H1 (cell line): Measurements from ENCODE around the gene BRD4. TPM values are rescaled to one million over a fixed set of nuclear protein-coding genes. Genes with fewer than 3 reads are reported as not detected.

ENCODE experiments used
- CTCF ChIA-PET: fragments of 300-600 bp; sonication (Branson Sonifier 250); formaldehyde crosslinking; loops from one replicate; lab custom pipeline; 2021; ENCODE audit not compliant: partially characterized antibody; lab: Charles Lee
- POLR2A ChIA-PET: fragments of 300-600 bp; sonication (Branson Sonifier 250); formaldehyde crosslinking; loops from one replicate; lab custom pipeline; 2021; ENCODE audit warnings: inconsistent platforms; ENCODE audit not compliant: partially characterized antibody; lab: Charles Lee
- DNase-seq, 2 experiments: peaks; one replicate each; pipeline versions ENCODE4 v3.0.0 to v3.0.0-alpha.2; 2010 to 2022; ENCODE audit warnings: low spot score in 2 of 2, low read depth in 1 of 2, mixed read lengths in 1 of 2
- FAIRE-seq: peaks from 2 replicates; lab custom pipeline; 2011; peaks lifted over from hg19 to GRCh38; lab: Jason Lieb, UNC
- H2AFZ ChIP-seq: 2 replicates; pipeline ENCODE4 v1.8.1; 2012; ENCODE audit warnings: low read length, inconsistent platforms
- H2AK5ac ChIP-seq: 2 replicates; pipeline ENCODE4 v1.6.1; 2013; ENCODE audit warnings: low read depth, low read length
- H2BK120ac ChIP-seq: replicated peaks from 2 replicates; pipeline ENCODE3; 2013; ENCODE audit warnings: low read depth, low read length, inconsistent platforms
- H2BK12ac ChIP-seq: 2 replicates; pipeline ENCODE4 v1.6.1; 2013; ENCODE audit warnings: low read depth, low read length
- H2BK15ac ChIP-seq: 2 replicates; pipeline ENCODE4 v1.6.1; 2013; ENCODE audit warnings: low read length
- H2BK20ac ChIP-seq: 2 replicates; pipeline ENCODE4 v1.6.1; 2013; ENCODE audit warnings: low read length
- H2BK5ac ChIP-seq: 2 replicates; pipeline ENCODE4 v1.6.1; 2013; ENCODE audit warnings: low read depth, low read length
- H3K14ac ChIP-seq: 2 replicates; pipeline ENCODE4 v1.6.1; 2013; ENCODE audit warnings: inconsistent platforms; ENCODE audit not compliant: insufficient read length
- H3K18ac ChIP-seq: 2 replicates; pipeline ENCODE4 v1.6.1; 2013; ENCODE audit warnings: low read length; ENCODE audit errors: extremely low read depth
- H3K23ac ChIP-seq: 2 replicates; pipeline ENCODE4 v1.6.1; 2013; ENCODE audit warnings: inconsistent platforms; ENCODE audit not compliant: insufficient read length
- H3K23me2 ChIP-seq: 2 replicates; pipeline ENCODE4 v1.6.1; 2013; ENCODE audit warnings: low read depth, low read length
- H3K27ac ChIP-seq: 2 replicates; pipeline ENCODE4 v1.6.1; 2011; ENCODE audit warnings: low read depth, low read length, inconsistent platforms
- H3K27me3 ChIP-seq, 4 experiments: replicated peaks in 1 of 4; 1 replicate in 1 of 4; 2 replicates in 3 of 4; pipeline versions ENCODE4 v1.6.1 to v1.8.1; 2011 to 2013; ENCODE audit warnings: low read length in 3 of 4, mild to moderate bottlenecking in 3 of 4, inconsistent platforms in 2 of 4, mixed read lengths in 2 of 4, moderate library complexity in 1 of 4; ENCODE audit not compliant: control insufficient read depth in 3 of 4, insufficient read depth in 3 of 4; ENCODE audit errors: extremely low read depth in 1 of 4
- H3K36me3 ChIP-seq, 4 experiments: 2 replicates each; pipeline versions ENCODE4 v1.6.1 to v1.8.1; 2011 to 2013; ENCODE audit warnings: mild to moderate bottlenecking in 4 of 4, low read length in 3 of 4, moderate library complexity in 2 of 4, control low read depth in 1 of 4, inconsistent platforms in 1 of 4; ENCODE audit not compliant: insufficient read depth in 4 of 4, control insufficient read depth in 2 of 4
- H3K4ac ChIP-seq: replicated peaks from 2 replicates; pipeline ENCODE3; 2013; ENCODE audit warnings: low read length, low read depth, mixed read lengths, inconsistent platforms; ENCODE audit not compliant: insufficient read length
- H3K4me1 ChIP-seq, 4 experiments: replicated peaks in 1 of 4; 1 replicate in 1 of 4; 2 replicates in 3 of 4; pipeline versions ENCODE4 v1.6.1 to v1.8.1; 2011 to 2013; ENCODE audit warnings: low read length in 3 of 4, inconsistent platforms in 2 of 4, mixed read lengths in 1 of 4; ENCODE audit not compliant: insufficient read depth in 4 of 4, control insufficient read depth in 3 of 4
- H3K4me2 ChIP-seq, 2 experiments: 2 replicates each; pipeline versions ENCODE4 v1.6.1 to v1.8.1; 2011 to 2013; ENCODE audit warnings: low read depth in 2 of 2, low read length in 2 of 2, control low read depth in 1 of 2, inconsistent platforms in 1 of 2, mild to moderate bottlenecking in 1 of 2; ENCODE audit not compliant: insufficient read depth in 1 of 2
- H3K4me3 ChIP-seq, 4 experiments: fragments of 200-600, 300-600 bp in 1 of 4; sonication (generic), shearing (Covaris generic), sonication (Bioruptor Twin) in 1 of 4; 2 replicates each; pipeline versions ENCODE4 v1.5.1 to v1.8.1; 2011 to 2016; ENCODE audit warnings: low read length in 4 of 4, low read depth in 3 of 4, control low read depth in 2 of 4, inconsistent platforms in 2 of 4, mild to moderate bottlenecking in 2 of 4, mixed read lengths in 1 of 4, moderate library complexity in 1 of 4; ENCODE audit not compliant: insufficient read depth in 2 of 4; ENCODE audit errors: extremely low read depth in 1 of 4
- H3K56ac ChIP-seq: replicated peaks from 2 replicates; pipeline ENCODE3; 2013; ENCODE audit warnings: low read depth, mild to moderate bottlenecking, mixed read lengths, low read length, inconsistent platforms; ENCODE audit not compliant: insufficient read length
- H3K79me1 ChIP-seq: 2 replicates; pipeline ENCODE4 v1.6.1; 2013; ENCODE audit warnings: low read depth, low read length, control low read depth
- H3K79me2 ChIP-seq, 2 experiments: 2 replicates each; pipeline versions ENCODE4 v1.6.1 to v1.8.1; 2012 to 2013; ENCODE audit warnings: low read length in 2 of 2, mild to moderate bottlenecking in 2 of 2, inconsistent platforms in 1 of 2; ENCODE audit not compliant: insufficient read depth in 2 of 2, control insufficient read depth in 1 of 2
- H3K9ac ChIP-seq, 4 experiments: replicated peaks in 1 of 4; 1 replicate in 1 of 4; 2 replicates in 3 of 4; pipeline versions ENCODE4 v1.6.1 to v1.8.1; 2011 to 2013; ENCODE audit warnings: low read depth in 3 of 4, low read length in 3 of 4, control low read depth in 2 of 4, mild to moderate bottlenecking in 2 of 4, moderate library complexity in 2 of 4, inconsistent platforms in 1 of 4; ENCODE audit errors: extremely low read depth in 1 of 4
- H3K9me3 ChIP-seq, 2 experiments: 2 replicates each; pipeline versions ENCODE4 v1.6.1 to v1.8.1; 2012 to 2013; ENCODE audit warnings: mild to moderate bottlenecking in 2 of 2, moderate library complexity in 2 of 2, control low read depth in 1 of 2, inconsistent platforms in 1 of 2, low read depth in 1 of 2, low read length in 1 of 2, mixed read lengths in 1 of 2; ENCODE audit not compliant: insufficient read depth in 2 of 2
- H4K20me1 ChIP-seq, 2 experiments: replicated peaks in 1 of 2; 2 replicates each; pipeline versions ENCODE3 to v1.8.1; 2011 to 2013; ENCODE audit warnings: inconsistent platforms in 2 of 2, low read length in 2 of 2, mild to moderate bottlenecking in 1 of 2; ENCODE audit not compliant: insufficient read depth in 2 of 2, control insufficient read depth in 1 of 2
- H4K5ac ChIP-seq: 2 replicates; pipeline ENCODE4 v1.6.1; 2013; ENCODE audit warnings: low read length, low read depth, mixed read lengths, inconsistent platforms; ENCODE audit not compliant: insufficient read length
- H4K8ac ChIP-seq: 2 replicates; pipeline ENCODE4 v1.8.0; 2013; ENCODE audit warnings: mild to moderate bottlenecking, moderate library complexity, low read length, inconsistent platforms; ENCODE audit not compliant: insufficient read depth; ENCODE audit errors: extremely low read depth
- H4K91ac ChIP-seq: replicated peaks from 2 replicates; pipeline ENCODE3; 2013; ENCODE audit warnings: low read length, mixed read lengths, inconsistent platforms; ENCODE audit not compliant: insufficient read length
- ATF3 ChIP-seq: IDR thresholded peaks from 2 replicates; pipeline ENCODE4 v1.6.1; 2011; ENCODE audit warnings: low read depth, mild to moderate bottlenecking, low read length; ENCODE audit not compliant: insufficient read depth
- CBX8 ChIP-seq: fragments of 300-800, 300-1000 bp; sonication (generic); IDR thresholded peaks from 2 replicates; pipeline ENCODE4 v1.7.1; 2016; ENCODE audit warnings: low read depth, low read length, borderline replicate concordance
- CREB1 ChIP-seq: IDR thresholded peaks from 2 replicates; pipeline ENCODE4 v1.6.1; 2012; ENCODE audit warnings: inconsistent platforms
- JUN ChIP-seq: IDR thresholded peaks from 2 replicates; pipeline ENCODE4 v1.6.1; 2011; ENCODE audit warnings: low read depth, mild to moderate bottlenecking, improper control_type of control experiment, low read length
- KDM1A ChIP-seq: fragments of 200-600, 300-600 bp; sonication (generic); IDR thresholded peaks from 2 replicates; pipeline ENCODE4 v1.7.1; 2016; ENCODE audit warnings: mild to moderate bottlenecking, low read length, borderline replicate concordance
- RBBP5 ChIP-seq: IDR thresholded peaks from 2 replicates; pipeline ENCODE4 v1.7.1; 2012; ENCODE audit warnings: low read depth, mild to moderate bottlenecking, inconsistent platforms, low read length, moderate library complexity, borderline replicate concordance
- RFX5 ChIP-seq: IDR thresholded peaks from 2 replicates; pipeline ENCODE4 v1.6.1; 2011; ENCODE audit warnings: low read depth, low read length, improper control_type of control experiment, borderline replicate concordance
- SIRT6 ChIP-seq: IDR thresholded peaks from one replicate; pipeline ENCODE4 v1.7.1; 2012; ENCODE audit warnings: low read length, inconsistent platforms
- SRF ChIP-seq: IDR thresholded peaks from 2 replicates; pipeline ENCODE4 v1.6.1; 2011; ENCODE audit warnings: mild to moderate bottlenecking, low read depth, low read length, moderate library complexity
- TAF1 ChIP-seq: IDR thresholded peaks from 2 replicates; pipeline ENCODE4 v1.6.1; 2011; ENCODE audit warnings: mild to moderate bottlenecking, low read depth, low read length
- TAF7 ChIP-seq: optimal IDR thresholded peaks from 2 replicates; pipeline ENCODE3; 2011; ENCODE audit warnings: low read depth, mild to moderate bottlenecking, inconsistent platforms, low read length, moderate library complexity, borderline replicate concordance
- TEAD4 ChIP-seq: IDR thresholded peaks from 2 replicates; pipeline ENCODE4 v1.6.1; 2012; ENCODE audit warnings: low read depth, low read length, inconsistent platforms, mixed read lengths
- YY1 ChIP-seq: IDR thresholded peaks from 2 replicates; pipeline ENCODE4 v1.6.1; 2011; ENCODE audit warnings: low read depth, mild to moderate bottlenecking, low read length
- WGBS, 2 experiments: shearing (Covaris generic) in 1 of 2; methylation state at CpG; one replicate each; pipeline versions ENCODE4 v1.1.6 to v1.1.7; 2013 to 2015; ENCODE audit warnings: low lambda C conversion rate in 2 of 2, mixed read lengths in 2 of 2, inconsistent platforms in 1 of 2, low coverage in 1 of 2, missing lambda C conversion rate in 1 of 2; ENCODE audit not compliant: insufficient replicate concordance in 2 of 2, insufficient coverage in 1 of 2, insufficient read length in 1 of 2; ENCODE audit errors: extremely low coverage in 1 of 2, missing lambda C conversion rate in 1 of 2; 5-methylcytosine and 5-hydroxymethylcytosine counted together
- polyA plus RNA-seq, 7 experiments: library from polyadenylated mRNA; depleted of rRNA in 3 of 7; stranded (reverse) in 5 of 7; unstranded in 2 of 7; fragments of >200 nt in 5 of 7; fragments of 200-250 nt in 2 of 7; gene quantifications; 1 replicate in 5 of 7; 2 replicates in 1 of 7; 4 replicates in 1 of 7; pipeline versions ENCODE4 v1.2.1 to v1.2.3, GENCODE V29; 2011 to 2013; ENCODE audit warnings: missing spikeins in 2 of 7, mixed read lengths in 2 of 7
- total RNA-seq: library from RNA; stranded (reverse); fragmentation: NEBNext Ultra II Directional; extraction: Animal tissue kit (Norgen Biotek cat#: 25700); gene quantifications from 2 replicates; pipeline ENCODE4 v1.2.1, GENCODE V29; 2021

Gene BRD4
- total and polyA plus RNA-seq, 2 of the 8 experiments (the other 6 are each of a cell fraction or from before 2014, with no cell fraction given): 14.1 to 146 TPM

- no peak overlapping the region for H2BK20ac ChIP-seq
- no peak overlapping the region for H3K14ac ChIP-seq
- no peak overlapping the region for H3K18ac ChIP-seq
- H3K36me3 ChIP-seq: peaks cover 9 to 46% (median 25%) of the 10 kb centered on the region in 4 experiments; a peak in 6 of 8 replicates
- H2BK12ac ChIP-seq: no peak overlapping the region
- no peaks in the 10 kb centered on the region for H3K27me3 ChIP-seq
- H3K9ac ChIP-seq: no peak overlapping the region
- ChIA-PET CTCF (interaction anchor here (0.8 to 4.9 kb wide), 5 partner anchors 9 to 95 kb away, joined by 3 to 49 read pairs (median 3); partner anchors contain the start of gene EPHX3), POLR2A (interaction anchor here (5.0 kb wide), 1 partner anchor 9 kb away, joined by 21 read pairs; no protein-coding TSS in a partner anchor)
- no peak overlapping the region for H2BK15ac ChIP-seq
- H3K23me2 ChIP-seq: no peaks in the 10 kb centered on the region
- no peak overlapping the region for H3K4me2 ChIP-seq
- 90% methylated on average over 5 of the region's 5 CpGs; no CpG with 5 or more reads in 1 of the 2 experiments for WGBS, 2 experiments
- H4K5ac ChIP-seq: no peak overlapping the region
- H2AK5ac ChIP-seq: no peak overlapping the region
- TF ChIP-seq YY1: no peak
- no peak for TF ChIP-seq JUN
- no peak for TF ChIP-seq CREB1
- TF ChIP-seq ATF3: no peak
- no peak for TF ChIP-seq RBBP5
- no peak for TF ChIP-seq SIRT6
- no peak for TF ChIP-seq CBX8
- no peak for TF ChIP-seq SRF
- TF ChIP-seq RFX5: no peak
- no peak for TF ChIP-seq TAF1
- no peak for TF ChIP-seq TAF7
- TF ChIP-seq KDM1A: no peak
- no peak for TF ChIP-seq TEAD4
- TF ChIP-seq, all 59 proteins: peak for 0
- Histone ChIP-seq H2AFZ (no peak overlapping the region), H2BK120ac (no peak overlapping the region), H3K79me2 (peaks cover 0 to 11% of the 10 kb centered on the region in 2 experiments; a peak in 2 of 4 replicates), H3K23ac (no peak overlapping the region), H3K9me3 (no peaks in the 10 kb centered on the region), H4K8ac (no peak overlapping the region; the same call in 1 of the 2 replicates), H3K79me1 (peaks cover 24% of the 10 kb centered on the region), H3K27ac (no peak overlapping the region), H3K56ac (no peak overlapping the region), H3K4me1 (peaks cover 0 to 15% (median 4%) of the 10 kb centered on the region in 4 experiments; a peak in 5 of 7 replicates), H3K4ac (no peak overlapping the region), H4K20me1 (peaks cover 30 to 37% of the 10 kb centered on the region in 2 experiments), H3K4me3 (no peak overlapping the region), H4K91ac (no peak overlapping the region), H2BK5ac (no peak overlapping the region)
- DNase-seq (no peak), FAIRE-seq (no peak)
These were observed 84.2 kb downstream of the BRD4 start for GRCh38 chr19:15248106-15248505.
